Vagina (tissue), 2 donors: ENCODE data around the gene PDE4D.

ENCODE experiments used
- CTCF ChIP-seq, 3 experiments: fragments of 450-650 bp in 2 of 3; fragments of 200-600 bp in 1 of 3; sonication (generic) in 1 of 3; IDR thresholded peaks; one replicate each; pipeline ENCODE4 v1.5.1; 2017 to 2019; ENCODE audit warnings: antibody characterized with exemption in 3 of 3, mild to moderate bottlenecking in 2 of 3, moderate library complexity in 2 of 3
- POLR2AphosphoS5 ChIP-seq, 2 donors: sonication (generic); formaldehyde crosslinking; IDR thresholded peaks; one replicate each; pipeline ENCODE4 v1.9.0; 2017; ENCODE audit warnings: antibody characterized with exemption in 2 of 2, mild to moderate bottlenecking in 2 of 2, low read depth in 1 of 2; ENCODE audit not compliant: insufficient read depth in 1 of 2

GRCh38 chr5:59467969-59468368 lies 425.6 kb downstream of the PDE4D start:
- TF ChIP-seq CTCF (IDR thresholded peaks at IDR 0.05) (no peak), POLR2AphosphoS5 (IDR thresholded peaks at IDR 0.05; ENCODE audit: insufficient read depth in 1 of 2, low read depth in 1 of 2) (no peak)
